NCI-H2081 (cell line): Measurements from ENCODE around the gene NPRL2.

Experiments used
- DNase-seq, 2 experiments: peaks; one replicate each; lab custom pipeline; 2025; lab: John Stamatoyannopoulos, UW

NPRL2 gene

GRCh38 chr3:50304601-50305000 is 46.0 kb downstream of the NPRL2 start:
- DNase-seq: no peak

GRCh38 chr3:50303013-50303815 is 47.4 kb downstream of the NPRL2 start, which contains the start of gene HYAL1:
TSS of gene HYAL1 (minus strand) at chr3:50303574. CDS start at chr3:50302956, 618 bp downstream.
- no peak for DNase-seq

- DNase-seq: no peak
These were observed 48.2 kb downstream of the NPRL2 start for GRCh38 chr3:50302095-50303012.

- DNase-seq: no peak
These were observed 49.8 kb downstream of the NPRL2 start for GRCh38 chr3:50300681-50301254.

GRCh38 chr3:50299929-50300680 is 50.5 kb downstream of the NPRL2 start:
- no peak for DNase-seq

- DNase-seq: no peak
These were observed 51.0 kb downstream of the NPRL2 start for GRCh38 chr3:50299638-50299928.

GRCh38 chr3:50298836-50299637 is 51.5 kb downstream of the NPRL2 start, which contains the start of the genes HYAL3 and NAA80:
TSS of gene HYAL3 (minus strand) at chr3:50299405. CDS start at chr3:50295602, 3,803 bp downstream.
TSS of gene NAA80 (minus strand) at chr3:50299405. CDS start at chr3:50297463, 1,942 bp downstream.
- DNase-seq: peak; percentile 93 to 97

- DNase-seq: no peak
These were observed 52.5 kb downstream of the NPRL2 start for GRCh38 chr3:50297896-50298725.

- DNase-seq: no peak
These were observed 53.2 kb downstream of the NPRL2 start for GRCh38 chr3:50297384-50297775.
